SK-N-SH (cell line): ENCODE results near the gene WDTC1. TPM values are rescaled to one million over a fixed set of nuclear protein-coding genes. Genes with fewer than 3 reads are reported as not detected.

Experiments used
- CTCF ChIA-PET: fragments of 300-600, 350-600 bp; formaldehyde crosslinking; extraction: SDS; loops from one replicate; lab custom pipeline; 2021; lab: Yijun Ruan, JAX
- POLR2A ChIA-PET: fragments of 350-600 bp; sonication (Branson Sonifier 250); formaldehyde crosslinking; extraction: SDS; loops from one replicate; lab custom pipeline; 2020; ENCODE audit warnings: antibody characterized with exemption, inconsistent platforms; lab: Yijun Ruan, JAX
- DNase-seq: peaks from one replicate; pipeline ENCODE4 v3.0.0; 2012
- H2AFZ ChIP-seq: fragments of 200-600 bp; sonication (generic); 2 replicates; pipeline ENCODE4 v1.8.1; 2016; ENCODE audit warnings: antibody characterized with exemption, mild to moderate bottlenecking, low read depth
- H3F3A ChIP-seq: fragments of 200-600 bp; sonication (generic); replicated peaks from 2 replicates; pipeline ENCODE3; 2016; ENCODE audit warnings: antibody characterized with exemption, mild to moderate bottlenecking; ENCODE audit not compliant: insufficient read depth
- H3K27ac ChIP-seq, 2 experiments: fragments of 200-500 bp in 1 of 2; fragments of 200-600 bp in 1 of 2; sonication (Bioruptor generic) in 1 of 2; sonication (generic), shearing (Covaris generic) in 1 of 2; 2 replicates each; pipeline versions ENCODE4 v1.5.1 to v1.6.1; 2014 to 2016; ENCODE audit warnings: low read depth in 2 of 2, inconsistent platforms in 1 of 2, low read length in 1 of 2, mild to moderate bottlenecking in 1 of 2, mixed read lengths in 1 of 2
- H3K27me3 ChIP-seq: fragments of 200-600 bp; sonication (generic), shearing (Covaris generic); 2 replicates; pipeline ENCODE4 v1.6.1; 2016; ENCODE audit warnings: mixed run types; ENCODE audit not compliant: insufficient read depth
- H3K36me3 ChIP-seq, 2 experiments: fragments of 200-500 bp in 1 of 2; fragments of 200-600 bp in 1 of 2; sonication (Bioruptor generic) in 1 of 2; sonication (generic) in 1 of 2; replicated peaks in 1 of 2; 2 replicates each; pipeline versions ENCODE3 to v1.5.1; 2014 to 2016; ENCODE audit warnings: low read length in 1 of 2, mild to moderate bottlenecking in 1 of 2; ENCODE audit not compliant: insufficient read depth in 2 of 2, control insufficient read depth in 1 of 2
- H3K4me1 ChIP-seq, 2 experiments: fragments of 200-500 bp in 1 of 2; fragments of 200-600 bp in 1 of 2; sonication (Bioruptor generic) in 1 of 2; sonication (generic), shearing (Covaris generic) in 1 of 2; 2 replicates each; pipeline versions ENCODE4 v1.5.1 to v1.6.1; 2014 to 2016; ENCODE audit warnings: low read depth in 1 of 2, low read length in 1 of 2, mixed run types in 1 of 2; ENCODE audit not compliant: insufficient read depth in 2 of 2, control insufficient read depth in 1 of 2
- H3K4me2 ChIP-seq: fragments of 200-600 bp; sonication (generic), shearing (Covaris generic); 2 replicates; pipeline ENCODE4 v1.6.1; 2017; ENCODE audit warnings: mixed run types
- H3K4me3 ChIP-seq, 2 experiments: fragments of 200-500 bp in 1 of 2; fragments of 200-600 bp in 1 of 2; sonication (Bioruptor generic) in 1 of 2; sonication (generic), shearing (Covaris generic) in 1 of 2; 2 replicates each; pipeline versions ENCODE4 v1.5.1 to v1.8.1; 2014 to 2016; ENCODE audit warnings: low read depth in 2 of 2, inconsistent platforms in 1 of 2, low read length in 1 of 2, mild to moderate bottlenecking in 1 of 2, mixed read lengths in 1 of 2, moderate library complexity in 1 of 2
- H3K79me2 ChIP-seq: fragments of 200-600 bp; sonication (generic); 2 replicates; pipeline ENCODE4 v1.8.1; 2017; ENCODE audit warnings: mild to moderate bottlenecking; ENCODE audit not compliant: insufficient read depth
- H3K9ac ChIP-seq: fragments of 200-600 bp; sonication (generic); 2 replicates; pipeline ENCODE4 v1.6.1; 2017; ENCODE audit warnings: mixed run types
- H3K9me2 ChIP-seq: fragments of 200-600 bp; sonication (generic); 2 replicates; pipeline ENCODE4 v1.6.1; 2017; ENCODE audit warnings: mixed run types
- H3K9me3 ChIP-seq: fragments of 200-600 bp; sonication (generic); 2 replicates; pipeline ENCODE4 v1.6.1; 2017; ENCODE audit warnings: mixed run types, mild to moderate bottlenecking, moderate library complexity
- H4K20me1 ChIP-seq: fragments of 200-600 bp; sonication (generic); 2 replicates; pipeline ENCODE4 v1.6.1; 2017; ENCODE audit warnings: mild to moderate bottlenecking, mixed run types; ENCODE audit not compliant: insufficient read depth
- CHD2 ChIP-seq: fragments of 150-350 bp; IDR thresholded peaks from 2 replicates; pipeline ENCODE4 v1.6.1; 2018; ENCODE audit warnings: low read length; ENCODE audit not compliant: partially characterized antibody
- CTCF ChIP-seq: fragments of 200-600 bp; sonication (generic); IDR thresholded peaks from 2 replicates; pipeline ENCODE4 v1.6.1; 2017; ENCODE audit warnings: antibody characterized with exemption, mild to moderate bottlenecking, moderate library complexity
- EP300 ChIP-seq, 2 experiments: IDR thresholded peaks; 2 replicates each; pipeline versions ENCODE4 v1.4.0 to v1.6.1; 2012; ENCODE audit warnings: borderline replicate concordance in 1 of 2, low read depth in 1 of 2, low read length in 1 of 2
- GABPA ChIP-seq: IDR thresholded peaks from 2 replicates; pipeline ENCODE4 v1.4.0; 2012; ENCODE audit warnings: low read depth, mild to moderate bottlenecking
- GATA2 ChIP-seq: sonication (generic); formaldehyde crosslinking; IDR thresholded peaks from 2 replicates; pipeline ENCODE4 v1.5.0; 2020; ENCODE audit warnings: mild to moderate bottlenecking, missing genetic modification reagents
- IRF3 ChIP-seq: fragments of 150-350 bp; IDR thresholded peaks from 2 replicates; pipeline ENCODE4 v1.6.1; 2016; ENCODE audit warnings: mild to moderate bottlenecking, low read depth, low read length
- NFIC ChIP-seq: IDR thresholded peaks from 2 replicates; pipeline ENCODE4 v1.4.0; 2012; ENCODE audit warnings: borderline replicate concordance
- NRF1 ChIP-seq: IDR thresholded peaks from 2 replicates; pipeline ENCODE4 v1.6.1; 2012; ENCODE audit warnings: low read depth, mild to moderate bottlenecking, low read length
- SMC3 ChIP-seq: IDR thresholded peaks from 2 replicates; pipeline ENCODE4 v1.6.1; 2012; ENCODE audit warnings: low read depth, low read length, improper control_type of control experiment
- TCF12 ChIP-seq: IDR thresholded peaks from 2 replicates; pipeline ENCODE4 v1.4.0; 2012
- TEAD4 ChIP-seq: IDR thresholded peaks from 2 replicates; pipeline ENCODE4 v1.4.0; 2012; ENCODE audit warnings: mild to moderate bottlenecking, borderline replicate concordance; ENCODE audit not compliant: insufficient read depth
- ZBTB33 ChIP-seq: IDR thresholded peaks from 2 replicates; pipeline ENCODE4 v1.4.0; 2012; ENCODE audit warnings: low read depth, borderline replicate concordance
- WGBS: methylation state at CpG from one replicate; pipeline ENCODE4 v1.1.6; 2017; ENCODE audit warnings: low lambda C conversion rate; 5-methylcytosine and 5-hydroxymethylcytosine counted together
- polyA plus RNA-seq, 3 experiments: library from polyadenylated mRNA; depleted of rRNA; stranded (reverse); fragments of >200 nt; gene quantifications; 2 replicates each; pipeline ENCODE4 v1.2.3, GENCODE V29; 2012

WDTC1 gene
- polyA plus RNA-seq, 1 of the 3 experiments (the other 2 are of a cell fraction): 12.0 TPM

- 66% methylated on average over 7 of the region's 7 CpGs for WGBS
- H3K9me2 ChIP-seq: no peaks in the 10 kb centered on the region
- H3K4me1 ChIP-seq: peaks cover 8 to 15% of the 10 kb centered on the region in 2 experiments; a peak in 3 of 4 replicates
- H3K27ac ChIP-seq: no peak overlapping the region; a peak in 1 of 4 replicates
- H3K9me3 ChIP-seq: no peaks in the 10 kb centered on the region
- H3K4me2 ChIP-seq: peak overlapping the region; percentile 79
- peak overlapping the region; percentile 56; the same call in 1 of the 2 replicates for H3K9ac ChIP-seq
- H3K79me2 ChIP-seq: peaks cover 45% of the 10 kb centered on the region
- no peaks in the 10 kb centered on the region for H3F3A ChIP-seq
- no peak for DNase-seq
- ChIA-PET POLR2A (no interaction called here), CTCF (no interaction called here)
- TF ChIP-seq SMC3 (no peak), IRF3 (no peak), TCF12 (no peak), CTCF (no peak), NFIC (no peak), GATA2 (CRISPR knock-in tag) (no peak), ZBTB33 (no peak), GABPA (no peak), NRF1 (no peak)
- H4K20me1 ChIP-seq: no peaks in the 10 kb centered on the region
- no peaks in the 10 kb centered on the region for H3K27me3 ChIP-seq
- H3K4me3 ChIP-seq: peak overlapping the region; percentile 63 to 70
- H2AFZ ChIP-seq: peak overlapping the region; percentile 86
- no peaks in the 10 kb centered on the region for H3K36me3 ChIP-seq
Measured at GRCh38 chr1:27235827-27236226, 1.4 kb downstream of the WDTC1 start.

GRCh38 chr1:27237112-27237511 is 2.7 kb downstream of the WDTC1 start:
- Histone ChIP-seq H3K27ac (no peak overlapping the region), H3K36me3 (no peaks in the 10 kb centered on the region), H2AFZ (no peak overlapping the region), H3K79me2 (peaks cover 48% of the 10 kb centered on the region), H4K20me1 (no peaks in the 10 kb centered on the region), H3K4me1 (peaks cover 8 to 15% of the 10 kb centered on the region in 2 experiments; a peak in 3 of 4 replicates), H3K4me3 (no peak overlapping the region), H3K27me3 (no peaks in the 10 kb centered on the region), H3K9ac (no peak overlapping the region), H3K9me2 (no peaks in the 10 kb centered on the region), H3K9me3 (no peaks in the 10 kb centered on the region), H3K4me2 (no peak overlapping the region), H3F3A (no peaks in the 10 kb centered on the region)
- POLR2A ChIA-PET: no interaction called here
- CTCF ChIA-PET: interaction anchor here (0.9 to 2.3 kb wide), 3 partner anchors 40 to 191 kb away, joined by 3 to 6 read pairs (median 4); no protein-coding TSS in a partner anchor
- WGBS: 99% methylated on average over 4 of the region's 4 CpGs
- no peak for DNase-seq
- TF ChIP-seq TEAD4 (no peak), CHD2 (no peak), EP300 (IDR thresholded peaks at IDR 0.05; ENCODE audit: borderline replicate concordance in 1 of 2, low read depth in 1 of 2, low read length in 1 of 2) (no peak), GABPA (no peak), NFIC (no peak)
